Left renal cortex interstitium (tissue), 4 donors: ENCODE measurements around the gene GRM5. TPM values are rescaled to one million over a fixed set of nuclear protein-coding genes. Genes with fewer than 3 reads are reported as not detected.
"Not testable (repeated sequence)": the region's sequence is repeated elsewhere in the genome, so short reads cannot be mapped to it uniquely, and the experiment has no call there.

ENCODE experiments used
- DNase-seq, 4 donors: peaks; one replicate each; pipeline ENCODE4 v3.0.0-alpha.2; 2013; ENCODE audit warnings: low read depth in 4 of 4, low spot score in 2 of 4, missing footprints in 1 of 4
- polyA plus RNA-seq, 4 donors: library from polyadenylated mRNA; unstranded; fragments of 120-200 nt; gene quantifications; one replicate each; pipeline ENCODE4 v1.2.1, GENCODE V29; 2013; ENCODE audit not compliant: insufficient read length in 4 of 4

Gene GRM5
- polyA plus RNA-seq, 4 donors, result 0.25 to 0.30 (median 0.27) TPM

DNA sequence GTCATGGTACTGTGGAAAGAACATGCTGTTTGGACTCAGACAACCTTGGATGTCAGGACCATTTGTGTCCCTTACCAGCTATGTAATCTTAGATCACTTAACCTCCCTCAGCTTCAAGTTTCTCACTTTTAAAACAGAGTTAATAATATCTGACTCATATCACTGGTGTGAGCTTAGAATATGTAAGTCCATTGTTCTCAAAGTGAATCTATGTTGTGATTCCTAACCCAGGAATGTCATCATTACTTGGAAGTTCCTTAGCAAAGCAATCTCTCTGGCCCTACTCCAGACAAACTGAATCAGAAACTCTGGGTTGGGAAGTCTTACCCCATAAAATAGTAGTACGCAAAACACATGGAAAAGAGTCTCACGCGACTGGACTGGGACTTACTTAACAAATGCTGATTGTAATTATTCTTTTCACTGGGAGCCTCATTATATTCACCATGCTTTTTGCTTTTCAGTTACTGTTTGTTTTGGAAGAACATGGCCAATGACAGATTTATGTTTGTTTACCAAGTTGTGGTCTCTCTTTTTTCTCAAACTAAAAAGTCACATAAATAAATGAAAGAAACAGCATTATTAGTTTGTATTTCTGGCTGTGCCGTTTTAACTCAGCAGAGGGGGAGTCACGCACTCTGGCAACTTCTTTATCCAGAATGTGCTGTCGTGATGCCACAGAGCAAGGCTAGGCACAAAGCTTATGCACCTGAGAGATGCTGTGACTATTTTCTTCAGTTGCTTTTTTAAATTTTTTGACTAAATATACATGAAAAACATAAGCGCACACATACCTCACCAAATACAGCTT, 510.6 kb downstream of the GRM5 start:
- DNase-seq, result peak in 3 of 4 donors; percentile 48 to 69 (median 64)

DNA sequence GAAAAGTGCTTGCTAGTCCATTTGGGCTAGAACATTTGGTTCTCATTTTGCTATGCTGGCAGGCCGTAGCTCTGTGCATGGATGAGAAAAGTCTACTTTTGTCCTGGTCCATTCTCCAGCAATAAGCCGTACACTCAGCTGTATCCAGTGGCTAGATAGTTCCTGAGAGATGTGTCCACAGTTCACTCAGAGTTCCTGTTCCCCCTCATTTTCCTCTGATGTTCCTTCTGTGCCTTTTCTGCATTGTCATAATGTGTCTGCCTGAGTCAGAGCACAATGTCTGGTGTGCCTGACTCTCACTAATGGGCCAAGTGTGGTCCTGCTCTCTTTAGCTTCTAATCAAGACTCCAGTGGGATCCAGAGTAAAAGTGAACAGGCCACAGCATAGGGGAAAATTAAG, 512.6 kb downstream of the GRM5 start:
- DNase-seq, result no peak

DNA sequence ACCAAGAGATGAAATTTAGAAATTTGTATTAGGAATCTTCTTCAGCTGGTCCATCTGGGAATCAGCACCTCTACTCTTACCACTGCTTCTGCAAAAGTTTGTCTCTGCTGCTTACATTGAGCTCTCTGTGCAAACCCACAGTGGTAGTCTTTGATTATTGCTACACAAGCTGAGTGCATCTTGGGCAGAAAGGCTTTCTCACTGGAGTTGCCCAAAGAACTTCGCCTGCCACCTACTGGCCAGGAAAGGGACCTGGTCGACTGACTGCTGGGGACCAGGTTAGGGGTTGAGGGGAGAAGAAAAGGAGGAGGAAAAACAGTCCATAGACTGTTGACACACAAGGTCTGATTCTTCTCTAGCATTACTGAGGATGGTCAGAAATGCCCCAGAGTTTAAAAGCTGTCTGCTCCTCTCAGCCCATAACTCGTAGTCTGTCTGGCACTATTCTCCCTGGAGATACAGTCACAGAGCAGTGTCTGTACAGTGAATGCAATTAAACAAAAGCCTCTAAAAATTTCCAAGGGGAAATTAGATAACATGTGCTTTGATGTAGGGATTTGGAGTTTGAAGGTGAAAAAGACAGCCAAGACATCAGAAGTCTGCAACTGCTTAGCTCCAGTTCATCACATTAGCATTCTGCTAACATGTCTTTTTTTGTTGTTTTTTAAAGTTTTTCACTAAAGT, 513.3 kb downstream of the GRM5 start:
- no peak for DNase-seq

DNA sequence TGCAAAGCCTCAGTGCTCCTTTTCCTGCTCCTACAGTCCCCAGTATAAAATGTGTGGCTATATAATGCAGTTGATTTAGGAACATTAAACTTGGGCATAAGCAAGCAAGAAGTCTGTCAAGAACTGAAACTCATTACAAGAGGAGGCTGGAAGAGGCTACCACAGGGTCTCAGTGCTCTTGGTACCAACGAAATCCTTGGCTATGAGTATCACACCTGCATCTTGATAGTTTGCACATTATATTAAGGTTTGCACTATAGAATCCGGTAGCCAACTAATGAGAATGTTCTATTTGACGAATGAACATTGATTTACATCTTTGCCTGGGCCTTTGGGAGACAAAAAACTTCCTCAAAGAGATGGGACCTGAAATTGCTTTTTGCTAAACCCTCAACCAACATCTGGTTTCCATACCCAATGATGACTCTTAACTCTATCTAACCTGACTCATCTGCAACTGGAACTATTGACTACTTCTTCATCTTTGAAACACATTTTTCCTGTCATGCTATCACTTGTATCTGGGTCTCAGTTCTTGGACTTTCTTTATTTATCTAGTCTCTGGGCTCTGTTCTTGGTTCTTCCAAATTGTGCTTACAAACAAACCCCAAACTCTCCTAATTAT, 521.0 kb downstream of the GRM5 start:
- DNase-seq, result no peak

DNA sequence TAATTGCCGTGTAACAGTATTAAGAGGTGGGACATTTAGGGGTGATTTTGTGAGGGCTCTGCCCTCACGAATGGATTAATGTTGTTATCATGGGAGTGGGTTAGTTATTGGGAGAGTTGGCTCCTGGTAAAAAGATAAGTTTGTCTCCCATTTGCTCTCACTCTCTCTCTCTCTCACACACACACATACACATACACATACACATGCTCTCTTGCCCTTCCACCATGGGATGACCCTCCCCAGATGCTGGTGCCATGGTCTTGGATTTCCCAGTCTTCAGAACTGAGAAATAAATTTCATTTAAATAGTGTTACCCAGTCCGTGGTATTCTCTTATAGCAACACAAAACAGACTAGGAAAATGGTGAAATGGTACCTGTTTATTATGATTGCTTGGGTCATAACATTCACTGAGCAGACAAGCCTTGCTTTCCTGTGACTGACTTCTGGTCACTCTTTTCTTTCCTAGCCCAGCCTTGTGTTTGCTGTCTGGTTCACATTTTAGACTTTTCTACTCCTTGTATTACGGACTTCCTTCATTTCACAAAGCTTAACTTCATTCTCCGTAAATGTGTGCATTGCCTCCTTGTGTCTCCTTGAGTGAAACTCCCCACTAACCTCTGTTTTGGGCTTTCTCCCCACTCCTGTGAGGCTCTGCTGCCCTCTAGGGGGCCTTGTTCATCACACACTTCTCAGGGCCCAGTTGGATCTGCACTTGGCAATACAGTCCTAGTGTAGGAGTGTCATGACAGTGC, 521.7 kb downstream of the GRM5 start:
- DNase-seq, result peak; percentile 68 to 91 (median 76)

DNA sequence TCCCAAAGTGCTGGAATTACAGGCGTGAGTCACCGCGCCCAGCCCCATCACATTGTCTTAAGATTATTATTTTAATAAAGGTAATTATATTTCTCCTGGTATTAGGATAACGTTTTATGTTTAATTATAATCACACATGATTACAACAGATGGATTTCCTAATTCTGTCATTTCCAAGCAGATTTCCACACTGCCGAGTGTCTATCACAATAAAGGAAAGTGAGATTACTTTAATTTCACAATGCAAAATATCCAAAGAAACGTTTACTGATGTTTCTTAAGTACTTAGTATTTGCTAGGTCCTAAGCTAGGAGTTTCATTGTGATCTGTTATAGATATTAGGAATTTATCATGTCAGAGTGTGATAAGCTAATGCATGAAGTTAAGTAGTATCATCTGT, 524.8 kb downstream of the GRM5 start:
- DNase-seq, result no peak

DNA sequence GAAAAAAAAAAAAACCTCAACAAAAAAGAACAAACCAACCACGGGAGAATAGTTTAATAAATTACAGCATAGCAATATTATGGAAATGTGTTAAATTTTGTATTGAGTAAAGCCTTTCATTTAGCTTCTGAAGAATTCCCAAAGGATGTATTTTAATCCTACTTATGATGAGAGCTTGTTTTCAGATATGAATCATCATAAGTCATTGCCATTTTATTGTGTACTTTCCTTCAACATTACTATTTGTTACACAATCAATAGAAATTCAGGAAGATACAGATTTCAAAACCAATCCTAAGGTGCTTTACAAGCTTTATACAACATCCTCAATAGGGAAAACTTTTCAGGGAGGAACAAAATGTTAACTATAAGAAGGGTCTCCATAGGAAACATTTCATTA, 527.7 kb downstream of the GRM5 start:
- DNase-seq, result no peak

DNA sequence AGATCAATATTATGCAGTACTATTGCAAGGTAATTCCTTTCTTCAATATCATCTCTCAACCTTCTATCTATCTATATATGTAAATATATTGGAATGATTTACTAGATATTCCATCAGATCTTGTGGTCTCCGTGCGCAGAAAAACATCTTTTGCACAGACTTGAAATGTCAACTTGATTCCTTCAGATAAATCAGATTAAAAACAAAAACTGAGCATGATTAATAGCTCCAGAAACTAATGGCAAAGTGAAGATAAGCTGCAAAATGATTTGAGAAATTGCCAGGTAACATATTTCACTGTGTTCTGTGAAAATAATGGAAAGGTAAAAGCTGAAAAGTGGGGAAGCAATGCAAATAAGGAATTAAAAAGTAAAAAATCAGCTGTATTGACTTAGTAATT, 528.2 kb downstream of the GRM5 start:
- DNase-seq, result no peak

DNA sequence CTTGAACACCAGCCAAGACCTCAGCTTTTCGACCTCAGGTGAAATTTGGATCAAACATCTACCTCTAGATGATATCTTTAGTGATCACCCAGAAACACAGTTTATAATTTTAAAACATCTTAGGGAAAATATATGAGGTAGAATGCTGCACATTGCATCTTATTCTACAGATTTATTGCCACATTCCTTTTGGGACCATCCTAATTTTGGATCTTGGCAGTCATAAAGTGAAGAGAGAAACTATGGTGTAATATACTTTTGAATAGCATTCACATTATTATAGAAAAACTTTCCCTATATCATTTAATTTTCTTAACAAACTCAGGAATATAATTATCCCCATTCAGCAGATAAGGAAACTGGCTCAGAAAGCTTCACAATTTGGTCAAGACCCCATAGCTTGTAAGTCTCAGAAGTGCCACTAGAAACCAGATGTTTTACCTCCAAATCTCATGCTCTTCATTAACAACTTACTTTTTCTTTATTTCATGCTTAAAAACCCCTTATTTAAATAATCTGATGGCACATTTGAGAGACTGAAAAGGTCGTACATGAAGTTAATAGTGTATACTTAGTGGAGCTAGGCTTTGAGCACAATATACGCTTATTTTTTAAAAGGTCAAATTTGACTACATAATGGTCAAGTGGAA, 529.0 kb downstream of the GRM5 start:
- no peak for DNase-seq

DNA sequence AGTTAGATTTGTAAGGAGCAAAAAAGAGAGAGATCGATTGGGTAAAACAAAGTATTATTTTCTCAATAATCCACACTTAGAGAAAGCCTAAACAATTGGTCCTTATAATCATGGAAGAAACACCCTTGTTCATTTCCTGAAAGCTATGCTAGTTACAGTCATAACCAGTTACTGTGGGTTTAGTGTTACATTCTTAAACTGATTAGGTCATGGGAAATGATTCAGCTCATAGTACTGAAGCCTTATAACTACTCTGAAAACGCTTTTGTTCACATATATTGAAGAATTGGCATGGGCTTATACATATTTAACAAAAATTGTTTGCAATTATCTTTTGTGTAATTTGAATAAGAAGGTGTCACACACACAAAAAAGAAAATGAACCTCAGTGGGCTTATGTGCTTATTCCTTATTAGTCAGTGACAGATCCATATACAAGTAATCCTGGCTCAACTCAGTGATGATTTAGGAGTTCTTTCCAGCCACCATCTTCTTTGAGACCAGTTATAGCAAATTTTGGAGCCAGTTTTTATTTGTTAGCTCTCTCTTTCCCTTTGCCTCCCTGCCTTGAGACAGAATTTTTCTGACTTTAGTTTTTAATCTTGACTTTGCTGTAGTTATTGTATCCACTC, 529.8 kb downstream of the GRM5 start:
- no peak for DNase-seq

DNA sequence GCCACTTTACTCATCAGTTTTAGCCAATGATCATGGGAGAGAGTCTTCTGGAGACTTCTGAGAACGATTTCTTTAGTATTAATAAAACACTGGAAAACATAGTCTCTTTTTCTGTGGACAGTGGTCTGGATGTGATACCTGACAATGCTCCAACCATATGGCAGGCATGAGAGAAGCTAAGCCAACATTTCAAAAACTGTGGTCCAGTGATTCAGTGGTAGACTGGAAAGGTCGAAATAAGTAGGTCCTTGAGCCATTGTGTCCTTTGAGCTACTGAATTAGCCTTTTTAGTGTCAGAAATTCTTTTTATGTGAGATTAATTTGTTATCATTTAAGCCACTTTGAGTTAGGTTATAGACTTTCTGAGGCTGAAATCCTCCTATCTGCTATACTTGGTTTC, 530.5 kb downstream of the GRM5 start:
- no peak for DNase-seq

DNA sequence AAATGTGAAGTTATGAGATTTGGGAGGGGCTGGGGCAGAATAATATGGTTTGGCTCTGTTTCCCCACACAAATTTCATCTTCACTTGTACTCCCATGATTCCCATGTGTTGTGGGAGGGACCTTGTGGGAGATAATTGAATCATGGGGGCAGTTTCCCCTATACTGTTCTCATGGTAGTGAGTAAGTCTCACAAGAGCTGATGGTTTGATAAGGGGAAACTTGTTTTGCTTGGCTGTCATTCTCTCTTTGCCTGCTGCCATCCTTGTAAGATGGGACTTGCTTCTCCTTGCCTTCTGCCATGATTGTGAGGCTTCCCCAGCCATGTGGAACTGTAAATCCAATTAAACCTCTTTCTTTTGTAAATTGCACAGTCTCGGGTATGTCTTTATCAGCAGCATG, 531.1 kb downstream of the GRM5 start:
- DNase-seq, result not testable (repeated sequence)

DNA sequence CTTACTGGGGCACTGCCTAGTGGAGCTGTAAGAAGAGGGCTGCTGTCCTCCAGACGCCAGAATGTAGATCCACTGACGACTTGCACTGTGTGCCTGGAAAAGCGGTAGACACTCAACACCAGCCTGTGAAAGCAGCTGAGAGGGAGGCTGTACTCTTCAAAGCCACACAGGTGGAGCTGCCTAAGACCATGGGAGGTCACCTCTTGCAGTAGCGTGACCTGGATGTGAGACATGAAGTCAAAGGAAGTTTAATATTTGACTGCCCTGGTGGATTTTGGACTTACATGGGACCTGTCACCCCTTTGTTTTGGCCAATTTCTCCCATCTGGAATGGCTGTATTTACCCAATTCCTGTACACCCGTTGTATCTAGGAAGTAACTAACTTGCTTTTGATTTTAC, 531.6 kb downstream of the GRM5 start:
- no peak for DNase-seq

DNA sequence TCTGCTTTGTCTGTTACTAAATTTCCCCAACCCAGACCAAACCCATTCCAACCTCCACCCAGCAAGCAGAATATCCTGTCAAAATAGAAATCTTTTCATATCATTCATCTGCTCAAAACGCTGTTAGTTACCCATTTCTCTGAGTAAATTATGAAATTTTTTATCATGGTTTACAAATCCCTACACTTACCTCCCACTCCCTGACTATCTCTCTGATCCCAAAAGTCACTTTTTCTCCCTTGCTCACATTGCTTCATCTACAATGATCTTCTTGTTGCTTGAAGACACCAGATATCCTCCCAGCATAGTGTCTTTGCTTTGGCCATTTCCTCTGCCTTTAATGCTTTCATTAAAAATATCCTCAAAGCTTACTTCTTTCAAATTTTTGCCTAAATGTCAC, 532.8 kb downstream of the GRM5 start:
- DNase-seq, result no peak

DNA sequence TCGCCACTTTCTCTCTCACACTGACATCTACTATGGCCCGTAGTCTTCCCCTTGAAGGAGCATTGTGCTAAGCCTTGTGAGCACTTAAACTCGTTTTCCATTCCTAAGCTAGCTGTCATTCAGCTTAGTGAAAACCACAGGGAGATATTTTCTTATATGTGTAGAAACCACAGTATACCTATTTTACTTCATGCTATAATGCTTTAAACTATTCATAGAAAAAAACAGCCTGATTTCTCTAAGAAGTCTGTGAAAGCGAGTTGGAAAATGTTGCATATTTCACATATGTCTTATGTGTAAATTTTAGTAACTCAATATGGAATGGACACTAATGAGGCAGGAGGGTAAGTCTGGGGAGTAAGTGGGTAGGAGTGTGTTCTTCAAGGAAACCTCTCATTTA, 534.0 kb downstream of the GRM5 start:
- DNase-seq, result no peak

DNA sequence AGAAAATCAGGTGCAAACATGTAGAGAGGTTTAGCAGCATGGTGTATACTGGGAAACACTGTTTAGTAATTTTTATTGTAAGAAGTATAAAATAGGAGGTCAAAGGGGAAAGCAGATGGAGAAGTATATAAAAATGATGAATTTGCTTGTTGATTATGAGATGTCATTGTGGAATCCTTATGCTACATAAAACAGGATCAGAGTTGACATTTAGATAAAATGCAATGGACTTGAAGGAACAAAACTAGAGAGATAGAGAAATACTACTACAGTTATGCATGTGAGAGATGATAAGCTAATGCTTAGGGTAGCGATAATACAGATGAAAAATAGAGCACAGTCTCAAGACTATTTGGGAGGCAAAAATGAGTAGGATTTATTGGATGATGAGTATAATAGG, 536.4 kb downstream of the GRM5 start:
- DNase-seq, result no peak

DNA sequence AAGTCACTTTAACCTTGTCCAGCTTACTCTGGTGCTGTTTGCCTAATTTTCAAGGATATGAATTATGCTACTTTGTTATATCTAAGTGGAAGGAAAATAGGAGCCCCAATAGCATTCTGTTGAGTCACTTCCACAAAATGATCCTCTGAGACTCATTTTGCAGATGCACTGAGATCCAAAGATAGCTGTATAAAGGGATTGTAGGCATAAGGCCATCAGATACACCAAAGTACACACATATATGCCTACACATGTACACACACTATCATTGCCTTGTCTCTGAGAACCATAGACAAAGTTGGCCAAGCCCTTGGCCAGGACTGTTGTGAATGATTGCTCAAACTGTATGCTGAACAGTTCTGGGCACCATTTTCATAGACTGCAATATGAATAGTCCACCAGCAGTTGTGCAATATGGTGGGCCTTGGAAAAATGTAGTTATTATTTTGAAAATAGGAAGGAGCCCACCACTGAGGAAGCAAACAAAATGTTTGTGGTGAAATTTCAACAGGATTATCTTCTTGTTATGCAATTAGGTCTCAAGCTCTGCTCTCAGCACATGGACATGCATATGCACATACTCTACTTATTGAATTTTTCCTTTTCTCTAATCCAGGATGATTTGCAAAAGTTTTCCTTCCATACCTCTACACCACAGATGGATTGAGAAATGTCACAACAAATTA, 542.3 kb downstream of the GRM5 start:
- no peak for DNase-seq

DNA sequence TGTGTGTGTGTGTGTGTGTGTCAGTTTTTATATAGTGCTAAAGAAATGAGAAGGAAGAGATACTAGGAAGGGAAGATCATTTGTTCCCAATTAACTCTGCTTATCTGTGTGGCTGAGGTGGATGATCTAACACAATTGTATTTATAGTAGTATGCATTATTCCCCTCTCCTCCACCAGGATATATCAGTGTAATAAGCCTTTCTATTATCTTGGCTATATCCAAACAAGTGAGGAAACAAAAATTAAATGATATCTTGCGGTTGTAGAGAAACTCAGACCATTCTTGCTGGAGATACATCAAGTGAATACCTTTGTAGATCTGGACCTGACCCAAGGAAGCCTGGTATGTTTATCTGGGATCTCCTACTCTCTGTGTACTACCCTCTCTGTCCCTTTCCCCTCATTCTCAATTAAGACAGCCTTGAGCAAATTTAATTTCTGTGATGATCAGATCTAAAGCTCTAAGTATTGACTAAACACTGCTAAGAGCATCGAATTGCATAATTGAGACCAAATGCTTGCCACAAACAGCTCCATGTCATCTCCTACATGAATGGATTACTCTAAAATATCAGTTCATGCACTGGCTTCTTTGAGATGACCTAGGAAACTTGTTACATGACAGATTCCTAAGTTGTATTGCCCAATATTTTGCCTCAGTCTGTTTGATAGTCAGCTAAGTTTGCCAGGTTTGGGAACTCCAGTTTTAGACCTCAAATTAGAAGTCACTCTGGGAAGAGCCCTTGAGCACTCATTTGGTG, 543.0 kb downstream of the GRM5 start:
- DNase-seq, result no peak

DNA sequence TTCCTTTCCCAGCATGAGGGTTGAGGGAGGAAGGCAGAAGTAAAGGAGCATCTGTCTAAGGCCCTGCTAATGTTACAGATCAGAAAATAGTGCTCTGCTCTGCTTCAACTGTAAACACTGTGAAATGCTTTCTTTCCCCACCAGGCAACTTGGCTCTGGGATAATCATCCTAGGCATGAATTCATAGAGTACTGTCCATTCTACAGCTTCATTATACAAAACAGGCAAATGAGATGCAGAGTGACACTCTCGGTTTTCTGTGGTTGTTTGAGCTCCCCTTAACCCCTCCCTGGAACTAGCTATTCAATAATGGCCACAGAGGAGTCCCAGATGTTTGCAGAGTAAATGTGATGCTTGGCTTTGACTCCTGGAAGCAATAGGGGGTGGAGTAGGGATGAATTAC, 544.0 kb downstream of the GRM5 start:
- no peak for DNase-seq
